K562 (cell line): ENCODE results near the gene DTNA. TPM values are rescaled to one million over a fixed set of nuclear protein-coding genes. Genes with fewer than 3 reads are reported as not detected.

Source experiments
- ATAC-seq: fragments of 200-7000 bp; cut with Tn5 transposase; 3 replicates; pipeline ENCODE4 v1.9.1; 2020; ENCODE audit warnings: moderate library complexity
- BruUV-seq: library from RNA; stranded (reverse); fragments of 400-500 nt; replicated peaks from 2 replicates; lab custom pipeline; 2021; lab: Mats Ljungman, UMichigan
- CTCF ChIA-PET: fragments of 300-600 bp; formaldehyde crosslinking; extraction: SDS; loops from one replicate; lab custom pipeline; 2021; ENCODE audit warnings: low intra/inter-chr PET ratio; lab: Yijun Ruan, JAX
- POLR2A ChIA-PET: fragments of 300-600, 350-650 bp; sonication (Branson Sonifier 250); formaldehyde crosslinking; extraction: SDS; loops from one replicate; lab custom pipeline; 2021; ENCODE audit warnings: antibody characterized with exemption, inconsistent platforms; lab: Yijun Ruan, JAX
- DNase-seq, 4 experiments: peaks; one replicate each; pipeline versions ENCODE4 v3.0.0 to v3.0.0-alpha.2; 2011 to 2018; ENCODE audit warnings: low spot score in 3 of 4, mixed read lengths in 3 of 4; ENCODE audit errors: extremely low read depth in 1 of 4
- FAIRE-seq: peaks from 2 replicates; lab custom pipeline; 2011; peaks lifted over from hg19 to GRCh38; lab: Jason Lieb, UNC
- H2AFZ ChIP-seq: 2 replicates; pipeline ENCODE4 v1.6.0; 2011; ENCODE audit warnings: low read depth, low read length, control low read depth, inconsistent platforms
- H3K27ac ChIP-seq: fragments of 200-600 bp; 3 replicates; pipeline ENCODE4 v1.8.0; 2011; ENCODE audit warnings: low read depth, mild to moderate bottlenecking, control low read depth, inconsistent platforms, low read length, moderate library complexity, mixed read lengths; ENCODE audit errors: extremely low read depth
- H3K27me3 ChIP-seq, 2 experiments: fragments of 300-600 bp in 1 of 2; 2 replicates in 1 of 2; 3 replicates in 1 of 2; pipeline versions ENCODE4 v1.6.0 to v1.8.0; 2011; ENCODE audit warnings: inconsistent platforms in 2 of 2, low read length in 2 of 2, mild to moderate bottlenecking in 1 of 2, mixed read lengths in 1 of 2, moderate library complexity in 1 of 2; ENCODE audit not compliant: control insufficient read depth in 2 of 2, insufficient read depth in 2 of 2
- H3K36me3 ChIP-seq: fragments of 300-600 bp; 3 replicates; pipeline ENCODE4 v1.8.0; 2011; ENCODE audit warnings: mild to moderate bottlenecking, low read length, inconsistent platforms; ENCODE audit not compliant: control insufficient read depth, insufficient read depth
- H3K4me1 ChIP-seq, 2 experiments: fragments of 200-600 bp in 1 of 2; replicated peaks in 1 of 2; 2 replicates in 1 of 2; 3 replicates in 1 of 2; pipeline versions ENCODE4 v1.5.1 to v1.8.0; 2011; ENCODE audit warnings: inconsistent platforms in 2 of 2, low read length in 2 of 2, mild to moderate bottlenecking in 1 of 2, mixed read lengths in 1 of 2, moderate library complexity in 1 of 2; ENCODE audit not compliant: control insufficient read depth in 2 of 2, insufficient read depth in 2 of 2
- H3K4me2 ChIP-seq: 2 replicates; pipeline ENCODE4 v1.6.1; 2011; ENCODE audit warnings: low read length, control low read depth, inconsistent platforms, mixed read lengths; ENCODE audit not compliant: insufficient read depth
- H3K4me3 ChIP-seq: fragments of 200-600 bp; sonication (generic), shearing (Covaris generic); 2 replicates; pipeline ENCODE4 v1.5.1; 2016; ENCODE audit warnings: control low read depth, inconsistent platforms
- H3K79me2 ChIP-seq: fragments of 200-600 bp; 3 replicates; pipeline ENCODE4 v1.8.0; 2011; ENCODE audit warnings: low read length, inconsistent platforms; ENCODE audit not compliant: control insufficient read depth, insufficient read depth
- H3K9ac ChIP-seq, 2 experiments: 2 replicates each; pipeline versions ENCODE4 v1.6.0 to v1.6.1; 2011; ENCODE audit warnings: low read depth in 2 of 2, low read length in 2 of 2, control low read depth in 1 of 2, inconsistent platforms in 1 of 2, mild to moderate bottlenecking in 1 of 2, mixed read lengths in 1 of 2; ENCODE audit not compliant: insufficient read depth in 1 of 2
- H3K9me1 ChIP-seq: one replicate; pipeline ENCODE4 v1.6.0; 2011; ENCODE audit warnings: inconsistent platforms, mild to moderate bottlenecking, low read length, moderate library complexity; ENCODE audit not compliant: control insufficient read depth, insufficient read depth
- H3K9me3 ChIP-seq: replicated peaks from 2 replicates; pipeline ENCODE4 v1.5.1; 2011; ENCODE audit warnings: low read depth, low read length, inconsistent platforms; ENCODE audit not compliant: control insufficient read depth, insufficient read depth
- H4K20me1 ChIP-seq: replicated peaks from 2 replicates; pipeline ENCODE4 v1.6.1; 2011; ENCODE audit warnings: low read length, inconsistent platforms, mixed read lengths; ENCODE audit not compliant: control insufficient read depth, insufficient read depth
- ARID2 ChIP-seq: fragments of 450-650 bp; IDR thresholded peaks from 2 replicates; pipeline ENCODE4 v1.6.1; 2017; ENCODE audit warnings: antibody characterized with exemption, mild to moderate bottlenecking
- CHD2 ChIP-seq: IDR thresholded peaks from 2 replicates; pipeline ENCODE4 v1.6.1; 2011; ENCODE audit warnings: low read depth, low read length
- CREB1 ChIP-seq, 2 experiments: sonication (generic) in 1 of 2; formaldehyde crosslinking in 1 of 2; IDR thresholded peaks; 2 replicates each; pipeline versions ENCODE4 v1.6.1 to v1.8.0; 2012 to 2022; ENCODE audit warnings: inconsistent platforms in 1 of 2, mild to moderate bottlenecking in 1 of 2, missing genetic modification reagents in 1 of 2, moderate library complexity in 1 of 2
- FOXK2 ChIP-seq, 2 experiments: fragments of 450-650 bp; IDR thresholded peaks in 1 of 2; conservative IDR thresholded peaks in 1 of 2; 2 replicates each; pipeline ENCODE4 v1.6.1; 2016; ENCODE audit warnings: low read depth in 2 of 2, mild to moderate bottlenecking in 1 of 2
- HMGXB4 ChIP-seq: sonication (generic); formaldehyde crosslinking; IDR thresholded peaks from 2 replicates; pipeline ENCODE4 v1.8.1; 2023; ENCODE audit warnings: mild to moderate bottlenecking, missing genetic modification reagents
- NFE2L1 ChIP-seq: fragments of 450-650 bp; IDR thresholded peaks from 2 replicates; pipeline ENCODE4 v1.6.1; 2016; ENCODE audit warnings: missing genetic modification characterization, low read depth, mild to moderate bottlenecking, missing compliant biosample characterization, moderate library complexity, borderline replicate concordance
- NR2C1 ChIP-seq, 2 experiments: fragments of 450-650 bp; IDR thresholded peaks; 2 replicates each; pipeline ENCODE4 v1.6.1; 2017; ENCODE audit warnings: mild to moderate bottlenecking in 2 of 2, antibody characterized with exemption in 1 of 2, inconsistent platforms in 1 of 2, missing compliant biosample characterization in 1 of 2, missing genetic modification characterization in 1 of 2
- PHB ChIP-seq: fragments of 250-450 bp; sonication (Bioruptor Pico); IDR thresholded peaks from 2 replicates; pipeline ENCODE4 v1.5.0; 2021
- POLR3A ChIP-seq: IDR thresholded peaks from 2 replicates; pipeline ENCODE4 v1.6.1; 2011; ENCODE audit warnings: borderline replicate concordance, mild to moderate bottlenecking, moderate library complexity; ENCODE audit not compliant: insufficient read length, insufficient read depth; ENCODE audit errors: extremely low read depth
- RFX7 ChIP-seq: fragments of 250-450 bp; sonication (Bioruptor Pico); IDR thresholded peaks from 2 replicates; pipeline ENCODE4 v1.5.1; 2021; ENCODE audit warnings: mild to moderate bottlenecking
- ZNF263 ChIP-seq: sonication (generic); formaldehyde crosslinking; IDR thresholded peaks from 2 replicates; pipeline ENCODE4 v1.8.0; 2022; ENCODE audit warnings: mild to moderate bottlenecking, missing genetic modification reagents, borderline replicate concordance
- ZNF449 ChIP-seq: fragments of 250-450 bp; sonication (Bioruptor Pico); IDR thresholded peaks from 2 replicates; pipeline ENCODE4 v1.8.0; 2022; ENCODE audit warnings: moderate library complexity, mild to moderate bottlenecking, inconsistent platforms
- ZNF507 ChIP-seq: conservative IDR thresholded peaks from 2 replicates; pipeline ENCODE4 v1.6.1; 2017; ENCODE audit warnings: missing genetic modification characterization, missing compliant biosample characterization
- WGBS: fragments of 100-300 bp; shearing (Covaris generic); methylation state at CpG from one replicate; pipeline ENCODE4 v1.1.6; 2016; ENCODE audit warnings: low coverage, mixed read lengths; ENCODE audit not compliant: insufficient coverage; ENCODE audit errors: missing lambda C conversion rate; 5-methylcytosine and 5-hydroxymethylcytosine counted together
- in situ Hi-C: fragments of 300-500 bp; cut with MboI; formaldehyde crosslinking; loops from 4 replicates; pipeline ENCODE4 v1.15.0; 2018; ENCODE audit warnings: inconsistent platforms, mixed read lengths
- intact Hi-C: fragments of 100-400 bp; cut with micrococcal nuclease; formaldehyde crosslinking; loops from 2 replicates; pipeline ENCODE4 v1.14.2; 2022
- polyA plus RNA-seq, 8 experiments: library from polyadenylated mRNA; depleted of rRNA in 4 of 8; stranded (reverse) in 5 of 8; unstranded in 3 of 8; fragments of >200 nt; fragmentation: Nextera tagmentation in 2 of 8; fragmentation: Illumina TruSeq in 1 of 8; extraction: Ambion mirVana in 2 of 8; extraction: Trizol in 1 of 8; gene quantifications; 2 replicates each; pipeline versions ENCODE4 v1.2.1 to v1.2.3, GENCODE V29; 2011 to 2014; ENCODE audit warnings: inconsistent platforms in 1 of 8, missing spikeins in 1 of 8
- total RNA-seq, 7 experiments: library from RNA; depleted of rRNA in 6 of 7; stranded (reverse); fragments of >200 nt in 6 of 7; fragmentation: Illumina TruSeq in 2 of 7; extraction: Trizol in 2 of 7; gene quantifications; 2 replicates each; pipeline versions ENCODE4 v1.2.1 to v1.2.3, GENCODE V29; 2011 to 2021; ENCODE audit warnings: low replicate concordance in 1 of 7

The DTNA gene
- total and polyA plus RNA-seq, 9 of the 15 experiments (the other 6 are each of a cell fraction or from before 2014, with no cell fraction given): 0.07 to 2.4 (median 0.22) TPM; not detected in 2

GRCh38 chr18:34795070-34795732, 85.1 kb downstream of the DTNA start:
- POLR2A ChIA-PET: no interaction called here
- no peaks in the 10 kb centered on the region for H3K27me3 ChIP-seq
- no peak overlapping the region for H3K4me2 ChIP-seq
- DNase-seq (no peak), FAIRE-seq (no peak), ATAC-seq (no peak)
- H3K36me3 ChIP-seq: no peaks in the 10 kb centered on the region
- H3K9me1 ChIP-seq: no peaks in the 10 kb centered on the region
- H3K9ac ChIP-seq: no peak overlapping the region
- 0% methylated on average over 6 of the region's 6 CpGs for WGBS
- H3K4me1 ChIP-seq: no peaks in the 10 kb centered on the region
- in situ Hi-C loops: loop anchor here (25.0 kb wide), 2 partner anchors 683 to 1558 kb away; no protein-coding TSS in a partner anchor
- no peaks in the 10 kb centered on the region for H3K9me3 ChIP-seq
- BruUV-seq: no TSS peak
- no peak overlapping the region for H2AFZ ChIP-seq
- H3K4me3 ChIP-seq: no peak overlapping the region
- intact Hi-C loops: no loop called here
- TF ChIP-seq HMGXB4 (no peak), CHD2 (no peak), ZNF449 (CRISPR knock-in tag) (no peak), ARID2 (no peak), POLR3A (no peak), RFX7 (CRISPR knock-in tag) (no peak), NFE2L1 (no peak), CREB1 (IDR thresholded peaks at IDR 0.05) (no peak), CREB1 (CRISPR knock-in tag; IDR thresholded peaks at IDR 0.05) (no peak), ZNF263 (CRISPR knock-in tag) (no peak), FOXK2 (conservative IDR thresholded peaks at IDR 0.05 in 1 of 2, IDR thresholded peaks at IDR 0.05 in 1 of 2; ENCODE audit: low read depth in 2 of 2) (no peak), PHB (CRISPR knock-in tag) (no peak), ZNF507 (tag) (no peak), NR2C1 (IDR thresholded peaks at IDR 0.05) (no peak), NR2C1 (tag; IDR thresholded peaks at IDR 0.05) (no peak)
- H3K27ac ChIP-seq: no peak overlapping the region
- no peaks in the 10 kb centered on the region for H3K79me2 ChIP-seq
- H4K20me1 ChIP-seq: no peaks in the 10 kb centered on the region
- CTCF ChIA-PET: no interaction called here
